GM21786 (cell line): ENCODE results near the gene NOL12.
A peak's percentile ranks its signal among the peaks of the same experiment; 100 is the strongest.

ENCODE experiments used
- ATAC-seq: cut with Tn5 transposase; IDR thresholded peaks from one replicate; pipeline ENCODE4 v1.9.1; 2021; ENCODE audit not compliant: unreplicated experiment

Gene NOL12

GRCh38 chr22:37659066-37659896 lies 26.9 kb upstream of the NOL12 start:
- no peak for ATAC-seq

DNA sequence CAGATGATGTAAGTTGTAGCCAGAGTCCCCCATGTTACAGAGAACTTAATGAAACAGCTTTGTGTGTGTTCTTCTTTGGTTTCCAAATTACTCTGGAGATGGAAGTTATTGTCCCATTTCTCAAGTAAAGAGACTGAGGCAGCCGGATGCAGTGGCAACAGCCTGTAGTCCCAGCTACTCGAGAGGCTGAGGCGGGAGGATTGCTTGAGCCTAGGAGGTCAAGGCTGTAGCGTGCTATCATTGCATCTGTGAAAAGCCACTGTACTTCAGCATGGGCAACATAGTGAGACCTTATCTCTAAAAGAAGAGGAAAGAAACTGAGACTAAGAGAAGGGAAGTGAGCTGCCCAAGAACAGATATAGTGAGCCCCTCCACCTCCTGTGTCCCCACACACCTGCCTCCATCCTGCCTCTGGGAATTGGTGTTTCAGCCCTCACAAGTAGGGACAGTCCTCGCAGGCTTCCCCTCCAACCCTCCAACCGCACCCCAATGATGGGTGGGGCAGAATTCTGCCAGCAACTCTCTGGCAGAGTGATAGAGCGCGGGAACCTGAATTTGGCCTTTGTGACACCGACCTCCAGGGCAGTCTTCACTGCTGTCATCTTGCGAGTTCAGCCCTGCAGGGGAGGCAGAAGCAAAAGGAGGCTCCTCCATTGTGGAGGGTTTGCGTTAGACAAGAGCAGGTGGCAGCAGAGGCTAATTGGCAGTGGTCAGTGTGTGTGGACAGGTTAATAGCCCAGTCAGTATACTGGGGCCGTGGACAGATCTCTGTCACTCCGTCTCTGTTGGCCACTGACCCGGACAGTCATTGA lies 26.0 kb upstream of the NOL12 start:
- ATAC-seq, result no peak

GRCh38 chr22:37660709-37661045 lies 25.5 kb upstream of the NOL12 start:
- no peak for ATAC-seq

GRCh38 chr22:37661160-37661924 lies 24.8 kb upstream of the NOL12 start:
- no peak for ATAC-seq

GRCh38 chr22:37662039-37662438 lies 24.1 kb upstream of the NOL12 start:
- no peak for ATAC-seq

GRCh38 chr22:37663521-37664140 lies 22.5 kb upstream of the NOL12 start:
- no peak for ATAC-seq

- ATAC-seq, result no peak
These were observed 21.7 kb upstream of the NOL12 start for GRCh38 chr22:37664249-37665101.

DNA sequence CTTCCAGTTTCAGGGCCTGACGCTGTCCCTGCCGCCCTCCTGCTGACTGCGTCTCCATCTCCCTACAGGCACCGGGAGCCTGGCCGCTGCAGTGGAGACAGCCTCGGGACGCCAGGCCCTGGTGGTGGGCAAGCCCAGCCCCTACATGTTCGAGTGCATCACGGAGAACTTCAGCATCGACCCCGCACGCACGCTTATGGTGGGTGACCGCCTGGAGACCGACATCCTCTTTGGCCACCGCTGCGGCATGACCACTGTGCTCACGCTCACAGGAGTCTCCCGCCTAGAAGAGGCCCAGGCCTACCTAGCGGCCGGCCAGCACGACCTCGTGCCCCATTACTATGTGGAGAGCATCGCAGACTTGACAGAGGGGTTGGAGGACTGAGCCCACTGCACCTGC lies 20.7 kb upstream of the NOL12 start:
- no peak for ATAC-seq

DNA sequence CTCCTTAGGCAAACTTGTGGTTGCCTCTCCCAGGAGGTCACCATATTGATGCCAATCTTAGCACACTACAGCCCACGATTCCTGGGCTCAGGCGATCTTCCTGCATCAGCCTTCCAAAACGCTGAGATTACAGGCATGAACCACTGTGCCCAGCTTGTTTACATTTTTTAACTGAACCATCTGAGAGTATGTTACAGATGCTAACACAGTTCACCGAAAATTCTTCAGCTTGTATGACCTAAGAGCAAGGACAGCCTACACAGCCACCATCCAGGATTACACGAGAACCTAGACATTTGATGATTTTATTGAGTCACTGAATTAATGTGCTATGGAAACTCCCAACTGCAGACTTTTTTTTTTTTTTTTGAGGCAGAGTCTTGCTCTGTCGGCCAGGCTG lies 16.6 kb upstream of the NOL12 start:
- ATAC-seq, result no peak

- ATAC-seq, result no peak
These were observed 13.8 kb upstream of the NOL12 start for GRCh38 chr22:37672206-37672919.

- ATAC-seq, result no peak
These were observed 13.2 kb upstream of the NOL12 start for GRCh38 chr22:37672920-37673455.

- ATAC-seq, result no peak
These were observed 11.9 kb upstream of the NOL12 start for GRCh38 chr22:37674248-37674647.

- peak; percentile 42 for ATAC-seq
These were observed 10.9 kb upstream of the NOL12 start, which contains the start of gene LGALS1 for GRCh38 chr22:37674951-37675929. Gene LGALS1, plus strand, starts transcription at chr22:37675636. Its CDS starts 67 bp downstream, at chr22:37675703.

DNA sequence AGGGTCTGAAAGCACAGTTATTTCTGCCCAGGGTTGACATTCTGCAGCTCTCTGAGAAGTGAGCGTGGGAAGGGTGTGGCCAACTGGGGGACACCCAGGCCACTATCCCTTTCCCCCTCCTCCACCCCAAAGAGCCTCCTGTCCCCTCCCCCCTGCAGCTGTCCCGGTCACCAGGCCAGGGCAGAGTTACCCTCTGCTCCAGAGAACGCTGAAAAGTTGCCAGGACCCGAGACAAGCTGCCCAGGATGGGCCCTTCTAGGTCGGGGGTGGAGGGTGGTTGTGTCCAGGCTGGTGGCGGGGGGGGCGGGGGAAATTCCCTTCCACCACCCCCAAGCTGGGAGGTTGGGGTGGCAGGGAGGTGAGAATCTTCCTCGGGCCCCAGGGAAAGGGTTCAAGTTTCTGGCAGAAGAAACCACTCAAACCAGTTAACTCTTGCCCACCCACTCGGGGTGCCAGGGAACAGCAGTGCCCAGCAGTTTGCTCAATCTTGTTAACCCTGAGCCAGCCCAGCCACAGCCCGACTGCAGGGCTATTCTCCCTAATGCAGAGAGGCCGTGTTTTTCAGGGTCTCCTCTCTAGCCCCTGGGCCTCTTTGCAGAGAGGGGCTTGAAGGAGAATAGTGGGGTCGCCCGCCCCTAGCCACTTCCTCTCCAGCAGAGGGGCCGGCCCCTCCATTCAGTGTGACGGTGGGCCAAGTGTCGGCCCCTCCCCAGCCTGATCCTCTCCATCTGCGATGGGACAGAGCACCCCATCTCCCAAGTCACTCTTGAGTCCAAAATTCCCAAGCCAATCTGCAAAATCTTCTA lies 10.0 kb upstream of the NOL12 start:
- peak; percentile 2 for ATAC-seq

DNA sequence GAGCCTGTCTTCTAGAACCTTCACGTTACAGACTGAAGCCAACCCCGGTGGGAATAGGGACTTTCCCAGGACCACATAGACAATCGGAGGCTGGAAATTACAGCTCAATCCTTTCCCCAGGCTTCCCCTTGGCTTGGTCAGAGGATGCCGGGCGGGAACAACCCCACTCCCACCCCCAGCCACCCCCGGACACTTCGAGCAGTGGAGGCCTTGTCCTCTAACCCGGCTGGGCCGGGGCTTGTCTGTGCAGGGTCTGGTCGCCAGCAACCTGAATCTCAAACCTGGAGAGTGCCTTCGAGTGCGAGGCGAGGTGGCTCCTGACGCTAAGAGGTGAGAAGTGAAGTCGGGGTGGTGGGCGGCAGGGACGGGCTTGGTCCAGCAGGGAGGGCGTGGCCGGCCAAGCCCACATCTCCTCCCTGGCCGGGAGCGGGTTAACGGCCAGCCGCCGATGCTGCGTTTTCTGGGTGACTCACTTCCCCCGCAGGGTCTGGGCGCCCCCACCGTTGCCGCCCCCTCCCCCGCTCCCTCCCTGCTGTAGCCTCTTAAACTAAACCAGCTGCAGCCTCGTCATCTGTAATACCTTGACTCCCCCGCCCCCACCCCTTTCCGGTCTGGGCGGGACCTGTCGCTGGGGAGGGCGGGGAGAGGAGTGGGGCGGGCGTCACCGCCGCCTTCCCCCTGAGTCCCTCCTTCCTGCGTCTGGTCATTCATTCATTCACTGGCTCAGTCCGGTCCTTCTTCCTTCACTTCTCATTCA lies 9.2 kb upstream of the NOL12 start:
- peak; percentile 32 for ATAC-seq

- ATAC-seq, result no peak
These were observed 8.6 kb upstream of the NOL12 start for GRCh38 chr22:37677493-37677974.
